Right renal cortex interstitium (tissue), 3 donors: Measurements from ENCODE around the gene ITGB2. TPM values are rescaled to one million over a fixed set of nuclear protein-coding genes. Genes with fewer than 3 reads are reported as not detected.
"Not testable (repeated sequence)": the region's sequence is repeated elsewhere in the genome, so short reads cannot be mapped to it uniquely, and the experiment has no call there.

ENCODE experiments used
- DNase-seq, 3 donors: peaks; one replicate each; pipeline ENCODE4 v3.0.0-alpha.2; 2013; ENCODE audit warnings: low read depth in 3 of 3, low spot score in 2 of 3
- polyA plus RNA-seq, 3 donors: library from polyadenylated mRNA; unstranded; fragments of 120-200 nt; gene quantifications; one replicate each; pipeline ENCODE4 v1.2.1, GENCODE V29; 2013; ENCODE audit not compliant: insufficient read length in 3 of 3

The ITGB2 gene
- polyA plus RNA-seq, 3 donors = 7.4 to 16.0 (median 8.1) TPM

GRCh38 chr21:44927587-44928461, 7.1 kb upstream of the ITGB2 start:
- no peak for DNase-seq

GRCh38 chr21:44927259-44927586, 6.5 kb upstream of the ITGB2 start:
- DNase-seq = no peak

DNA sequence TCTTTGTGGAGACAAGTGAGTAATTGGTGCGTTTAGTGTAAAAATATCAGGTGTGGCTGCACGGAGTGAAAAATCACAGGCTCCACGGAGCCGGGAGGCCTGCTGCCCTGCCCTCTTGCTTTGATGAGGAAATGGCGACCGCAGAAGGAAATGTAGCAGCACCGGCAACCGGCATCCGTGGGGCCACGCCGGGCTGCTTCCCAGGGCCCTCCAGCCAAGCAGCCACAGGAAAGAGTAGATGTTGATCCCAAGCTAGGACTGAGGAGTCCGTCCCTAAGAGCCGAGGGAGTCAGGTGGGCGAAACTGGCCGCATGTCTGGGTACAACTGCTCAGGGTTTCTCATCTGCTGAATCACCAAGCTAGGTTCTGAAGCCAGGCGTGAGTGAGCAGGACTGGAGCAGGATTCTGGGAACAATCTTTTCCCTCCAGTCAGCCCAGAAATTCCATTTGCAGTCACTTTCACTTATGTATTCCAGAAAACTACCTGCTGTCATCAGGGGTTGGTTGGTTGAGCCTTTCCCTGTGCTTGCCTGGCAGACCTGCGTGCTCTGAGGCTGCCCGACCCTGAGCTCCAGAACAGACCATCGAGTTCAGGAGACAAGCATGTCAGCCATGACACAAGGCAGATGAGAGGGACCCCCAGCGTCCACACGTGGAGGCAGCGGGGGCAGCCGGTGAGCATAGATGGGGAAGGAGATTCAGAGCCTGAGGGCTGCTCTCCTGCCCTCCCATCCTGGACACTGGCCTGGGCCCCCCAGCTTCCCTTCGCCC, 5.8 kb upstream of the ITGB2 start:
- no peak for DNase-seq

DNA sequence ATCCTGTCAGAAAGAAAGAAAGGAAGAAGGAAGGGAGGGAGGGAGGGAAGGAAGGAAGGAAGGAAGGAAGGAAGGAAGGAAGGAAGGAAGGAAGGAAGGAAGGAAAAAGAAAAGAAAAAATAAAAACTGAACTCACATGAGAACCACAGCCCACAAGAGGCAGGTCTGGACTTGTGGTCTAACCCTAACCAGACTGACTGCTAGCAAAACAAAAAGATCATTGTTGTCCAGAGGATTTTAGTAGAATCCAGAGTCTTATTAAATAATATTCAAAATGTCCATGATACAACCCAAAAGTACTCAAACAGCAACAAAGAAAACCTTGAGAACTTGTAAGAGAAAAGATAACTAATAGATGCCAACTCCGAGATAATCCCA, 4.7 kb upstream of the ITGB2 start:
- DNase-seq = no peak

- no peak for DNase-seq
Measured at GRCh38 chr21:44924606-44925377, 4.1 kb upstream of the ITGB2 start.

DNA sequence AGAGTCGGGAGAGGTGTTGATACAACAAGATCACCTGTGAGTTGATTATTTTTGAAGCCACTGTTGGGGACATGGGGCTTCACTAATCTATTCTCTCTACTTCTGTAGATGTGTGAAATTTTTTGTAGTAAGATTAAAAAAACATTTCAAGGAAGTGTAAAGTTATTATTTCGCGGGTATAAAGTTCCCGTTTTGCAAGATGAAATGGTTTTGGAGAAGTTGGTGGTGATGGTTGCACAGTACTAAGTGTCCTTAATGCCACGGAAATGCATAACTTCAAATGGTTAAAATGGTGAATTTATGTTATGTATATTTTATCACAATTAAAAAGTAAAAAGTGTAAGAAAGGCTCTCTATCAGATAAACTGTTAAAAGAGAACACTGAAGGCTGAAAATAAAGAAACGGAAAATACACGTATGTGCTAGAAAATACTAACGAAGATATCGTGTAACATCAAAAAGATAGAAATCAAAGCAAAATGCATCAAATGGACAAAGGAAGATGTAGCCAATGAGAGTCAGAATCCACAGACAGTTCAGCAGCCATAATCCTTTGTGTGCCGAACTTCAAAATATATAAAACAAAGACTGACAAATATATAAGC, 2.9 kb upstream of the ITGB2 start:
- no peak for DNase-seq

GRCh38 chr21:44921928-44922327, 1.2 kb upstream of the ITGB2 start:
- DNase-seq = no peak

- no peak for DNase-seq
Measured at GRCh38 chr21:44919913-44920693, 596 bp downstream of the ITGB2 start.

- DNase-seq = no peak
Measured at GRCh38 chr21:44919111-44919912, 1.4 kb downstream of the ITGB2 start.

- no peak for DNase-seq
Measured at GRCh38 chr21:44918581-44919033, 2.1 kb downstream of the ITGB2 start.

- DNase-seq = no peak
Measured at GRCh38 chr21:44918107-44918470, 2.6 kb downstream of the ITGB2 start.

DNA sequence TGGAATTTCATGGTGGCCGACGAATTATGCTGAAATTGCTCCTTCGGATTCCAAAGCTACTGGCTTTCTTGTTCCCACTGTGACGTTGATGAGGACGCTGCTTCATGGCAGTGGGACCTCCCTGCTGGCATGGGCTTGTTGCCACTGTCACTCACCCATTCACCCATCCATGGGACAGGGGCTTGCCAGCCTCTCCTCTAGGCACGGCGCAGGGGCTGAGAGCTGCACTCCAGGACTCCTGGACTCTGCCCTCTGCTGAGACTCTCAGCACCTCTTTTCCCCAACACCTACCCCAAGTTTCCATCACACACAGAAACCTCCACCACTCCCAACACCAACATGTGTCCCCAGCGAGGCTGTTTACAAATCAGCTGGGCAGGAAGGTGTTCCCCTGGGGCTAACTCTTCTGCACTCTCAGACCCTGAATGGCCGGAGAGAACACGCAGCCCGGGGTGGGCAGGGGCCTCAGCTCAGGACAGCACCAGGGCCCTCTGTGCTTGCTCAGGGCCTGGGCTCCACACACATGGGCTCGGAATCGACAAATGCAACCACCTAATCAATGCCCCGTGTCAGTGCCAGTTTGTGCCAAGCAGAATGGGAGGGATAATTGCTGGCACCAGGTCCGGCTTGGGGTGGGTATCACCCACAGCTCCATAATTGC, 3.1 kb downstream of the ITGB2 start:
- DNase-seq = no peak

- no peak for DNase-seq
Measured at GRCh38 chr21:44916965-44917364, 3.7 kb downstream of the ITGB2 start.

- DNase-seq = no peak
Measured at GRCh38 chr21:44914176-44914874, 6.4 kb downstream of the ITGB2 start.

- DNase-seq = no peak
Measured at GRCh38 chr21:44913425-44914175, 7.1 kb downstream of the ITGB2 start.

- DNase-seq = not testable (repeated sequence)
Measured at GRCh38 chr21:44912506-44913412, 7.9 kb downstream of the ITGB2 start.

- no peak for DNase-seq
Measured at GRCh38 chr21:44912158-44912473, 8.6 kb downstream of the ITGB2 start.
